HK-2 (cell line): ENCODE data around the gene WWP2.
"Not testable (repeated sequence)": the region's sequence is repeated elsewhere in the genome, so short reads cannot be mapped to it uniquely, and the experiment has no call there.

Experiments
- DNase-seq: peaks from one replicate; pipeline ENCODE4 v3.0.0-alpha.2; 2018; ENCODE audit not compliant: unreplicated experiment

Gene WWP2

GRCh38 chr16:69796285-69797118 is 34.4 kb downstream of the WWP2 start:
- DNase-seq, result peak; percentile 22

GRCh38 chr16:69798466-69798865 is 36.3 kb downstream of the WWP2 start:
- no peak for DNase-seq

GRCh38 chr16:69799611-69800031 is 37.5 kb downstream of the WWP2 start:
- no peak for DNase-seq

GRCh38 chr16:69804297-69804696 is 42.2 kb downstream of the WWP2 start:
- no peak for DNase-seq

- not testable (repeated sequence) for DNase-seq
Measured at GRCh38 chr16:69806776-69807175, 44.6 kb downstream of the WWP2 start.

- no peak for DNase-seq
Measured at GRCh38 chr16:69812688-69813014, 50.5 kb downstream of the WWP2 start.

GRCh38 chr16:69814078-69814477 is 51.9 kb downstream of the WWP2 start:
- DNase-seq, result no peak

GRCh38 chr16:69814561-69814960 is 52.4 kb downstream of the WWP2 start:
- no peak for DNase-seq

- DNase-seq, result not testable (repeated sequence)
Measured at GRCh38 chr16:69815216-69815883, 53.2 kb downstream of the WWP2 start.

GRCh38 chr16:69816996-69817395 is 54.9 kb downstream of the WWP2 start:
- DNase-seq, result no peak

GRCh38 chr16:69818891-69819545 is 56.9 kb downstream of the WWP2 start:
- DNase-seq, result no peak

- no peak for DNase-seq
Measured at GRCh38 chr16:69820926-69821541, 58.9 kb downstream of the WWP2 start.

- no peak for DNase-seq
Measured at GRCh38 chr16:69821844-69822173, 59.7 kb downstream of the WWP2 start.

- no peak for DNase-seq
Measured at GRCh38 chr16:69822174-69822935, 60.2 kb downstream of the WWP2 start.

- no peak for DNase-seq
Measured at GRCh38 chr16:69823831-69824563, 61.9 kb downstream of the WWP2 start.

- DNase-seq, result not testable (repeated sequence)
Measured at GRCh38 chr16:69824564-69825142, 62.5 kb downstream of the WWP2 start.

- no peak for DNase-seq
Measured at GRCh38 chr16:69827524-69827923, 65.4 kb downstream of the WWP2 start.

- DNase-seq, result no peak
Measured at GRCh38 chr16:69829338-69829737, 67.2 kb downstream of the WWP2 start.

- DNase-seq, result no peak
Measured at GRCh38 chr16:69830146-69830533, 68.0 kb downstream of the WWP2 start.

- peak; percentile 17 for DNase-seq
Measured at GRCh38 chr16:69830534-69831211, 68.5 kb downstream of the WWP2 start.
